IPS-18c (cell line): ENCODE measurements around the gene RASAL1.

Source experiments
- H3K4me3 ChIP-seq: 2 replicates; pipeline ENCODE4 v1.7.0; 2013; ENCODE audit warnings: low read depth, mild to moderate bottlenecking, low read length, moderate library complexity; ENCODE audit not compliant: insufficient read depth
- H3K9me3 ChIP-seq: one replicate; pipeline ENCODE4 v1.6.1; 2013; ENCODE audit warnings: mild to moderate bottlenecking, low read length, moderate library complexity; ENCODE audit not compliant: control insufficient read depth, insufficient read depth

RASAL1 gene

DNA sequence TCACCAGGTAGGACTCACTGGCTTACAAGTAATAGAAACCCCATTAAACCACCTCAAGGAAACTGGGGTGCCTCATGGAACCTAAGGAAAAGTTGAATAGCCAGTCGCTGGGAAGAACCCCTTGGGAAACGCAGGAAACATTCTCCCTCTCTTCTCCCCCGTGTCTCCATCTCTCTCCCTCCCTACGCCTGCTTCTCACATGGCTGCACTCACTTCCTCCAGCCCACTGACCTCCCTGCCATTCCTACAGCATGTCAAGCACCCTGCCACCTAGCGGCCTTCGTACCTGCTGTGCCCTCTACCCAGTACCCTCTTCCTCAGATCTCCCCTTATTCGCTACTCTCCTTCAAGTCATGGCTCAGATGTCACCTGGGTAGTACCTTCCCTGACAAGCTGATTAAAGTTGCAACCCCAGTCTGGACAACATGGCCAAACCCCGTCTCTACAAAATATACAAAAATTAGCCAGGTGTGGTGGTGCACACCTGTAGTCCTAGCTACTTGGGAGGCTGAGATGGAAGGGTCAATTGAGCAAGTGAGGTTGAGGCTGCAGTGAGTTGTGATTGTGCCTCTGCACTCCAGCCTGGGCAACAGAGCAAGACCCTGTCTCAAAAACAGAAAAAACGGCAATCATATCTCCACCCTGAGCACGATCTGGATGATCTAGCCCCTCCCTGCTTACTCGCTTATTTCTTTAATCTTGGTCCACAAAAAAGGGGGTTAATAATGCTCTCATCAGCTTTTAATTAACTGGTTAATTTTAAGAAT lies 85.4 kb downstream of the RASAL1 start:
- Histone ChIP-seq H3K9me3 (peaks cover 3% of the 10 kb centered on the region), H3K4me3 (no peak overlapping the region)
